HG02798 (cell line): Measurements from ENCODE around the gene STK38.

Source experiments
- ATAC-seq: cut with Tn5 transposase; IDR thresholded peaks from one replicate; pipeline ENCODE4 v1.9.1; 2021; ENCODE audit warnings: mild to moderate bottlenecking; ENCODE audit not compliant: unreplicated experiment, poor library complexity

STK38 gene

GRCh38 chr6:36444470-36444869, 102.8 kb downstream of the STK38 start:
- ATAC-seq = no peak
